ENCODE data around the gene ACAT2. TPM values are rescaled to one million over a fixed set of nuclear protein-coding genes. Genes with fewer than 3 reads are reported as not detected.
"Not testable (repeated sequence)": the region's sequence is repeated elsewhere in the genome, so short reads cannot be mapped to it uniquely, and the experiment has no call there.

ACAT2 gene
- total RNA-seq, 1 experiment from 2014 or later = 108 TPM

DNA sequence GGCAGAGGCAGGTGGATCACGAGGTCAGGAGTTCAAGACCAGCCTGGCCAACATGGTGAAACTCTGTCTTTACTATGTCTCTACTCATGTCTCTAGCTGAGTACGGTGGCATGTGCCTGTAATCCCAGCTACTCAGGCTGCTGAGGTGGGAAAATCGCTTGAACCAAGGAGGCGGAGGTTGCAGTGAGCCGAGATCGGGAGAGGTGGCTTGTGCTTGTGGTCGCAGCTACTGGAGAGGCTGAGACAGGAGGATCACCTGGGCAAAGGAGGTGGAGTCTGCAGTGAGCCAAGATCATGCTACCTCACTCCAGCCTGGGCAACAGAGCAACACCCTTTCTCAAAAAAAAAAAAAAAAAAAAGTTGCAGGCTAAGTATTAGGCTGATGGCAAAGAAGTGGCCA, 42.6 kb upstream of the ACAT2 start:
- TF ChIP-seq, protein P1, sequence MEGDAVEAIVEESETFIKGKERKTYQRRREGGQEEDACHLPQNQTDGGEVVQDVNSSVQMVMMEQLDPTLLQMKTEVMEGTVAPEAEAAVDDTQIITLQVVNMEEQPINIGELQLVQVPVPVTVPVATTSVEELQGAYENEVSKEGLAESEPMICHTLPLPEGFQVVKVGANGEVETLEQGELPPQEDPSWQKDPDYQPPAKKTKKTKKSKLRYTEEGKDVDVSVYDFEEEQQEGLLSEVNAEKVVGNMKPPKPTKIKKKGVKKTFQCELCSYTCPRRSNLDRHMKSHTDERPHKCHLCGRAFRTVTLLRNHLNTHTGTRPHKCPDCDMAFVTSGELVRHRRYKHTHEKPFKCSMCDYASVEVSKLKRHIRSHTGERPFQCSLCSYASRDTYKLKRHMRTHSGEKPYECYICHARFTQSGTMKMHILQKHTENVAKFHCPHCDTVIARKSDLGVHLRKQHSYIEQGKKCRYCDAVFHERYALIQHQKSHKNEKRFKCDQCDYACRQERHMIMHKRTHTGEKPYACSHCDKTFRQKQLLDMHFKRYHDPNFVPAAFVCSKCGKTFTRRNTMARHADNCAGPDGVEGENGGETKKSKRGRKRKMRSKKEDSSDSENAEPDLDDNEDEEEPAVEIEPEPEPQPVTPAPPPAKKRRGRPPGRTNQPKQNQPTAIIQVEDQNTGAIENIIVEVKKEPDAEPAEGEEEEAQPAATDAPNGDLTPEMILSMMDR (IDR thresholded peaks at IDR 0.05; ENCODE audit: unreplicated experiment) = no peak
- Mint-ChIP-seq H3K9me3 (ENCODE audit: low read depth, unreplicated experiment) (peaks cover 3% of the 10 kb centered on the region), H3K27ac (ENCODE audit: unreplicated experiment) (no peak overlapping the region), H3K4me3 (ENCODE audit: low read depth, unreplicated experiment) (no peak overlapping the region), H3K36me3 (ENCODE audit: insufficient read depth, unreplicated experiment) (peaks cover 11% of the 10 kb centered on the region), H3K27me3 (ENCODE audit: unreplicated experiment) (no peaks in the 10 kb centered on the region), H3K4me1 (ENCODE audit: low read depth, unreplicated experiment) (no peaks in the 10 kb centered on the region)
- no peak for DNase-seq
- intact Hi-C loops (cut with micrococcal nuclease; ENCODE audit: unreplicated experiment) = no loop called here
- CTCF ChIA-PET = interaction anchor here (0.7 kb wide), 1 partner anchor 11 kb away, joined by 6 read pairs; no protein-coding TSS in a partner anchor
- no TSS peak for BruUV-seq (replicated peaks)

DNA sequence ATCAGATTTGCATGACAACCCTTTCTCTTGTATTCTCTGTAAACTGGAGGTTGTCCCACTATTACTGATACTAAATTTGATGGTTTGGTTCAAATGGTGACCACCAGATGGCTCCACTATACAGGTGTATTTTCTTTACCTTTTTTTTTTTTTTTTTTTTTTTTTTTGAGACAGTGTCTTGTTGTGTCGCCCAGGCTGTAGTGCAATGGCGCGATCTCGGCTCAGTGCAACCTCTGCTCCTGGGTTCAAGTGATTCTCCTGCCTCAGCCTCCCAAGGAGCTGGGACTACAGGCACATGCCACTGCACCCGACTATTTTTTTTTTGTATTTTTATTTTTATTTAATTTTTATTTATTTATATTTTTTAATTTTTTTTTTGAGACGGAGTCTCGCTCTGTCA, 41.1 kb upstream of the ACAT2 start:
- peaks cover 3% of the 10 kb centered on the region for H3K9me3 Mint-ChIP-seq (ENCODE audit: low read depth, unreplicated experiment)
- TF ChIP-seq, protein P1 (IDR thresholded peaks at IDR 0.05; ENCODE audit: unreplicated experiment) = no peak
- peak; percentile 49 for DNase-seq
- intact Hi-C loops (cut with micrococcal nuclease; ENCODE audit: unreplicated experiment) = no loop called here
- BruUV-seq (replicated peaks) = no TSS peak
- no peaks in the 10 kb centered on the region for H3K27me3 Mint-ChIP-seq (ENCODE audit: unreplicated experiment)
- no peaks in the 10 kb centered on the region for H3K4me1 Mint-ChIP-seq (ENCODE audit: low read depth, unreplicated experiment)
- H3K4me3 Mint-ChIP-seq (ENCODE audit: low read depth, unreplicated experiment) = no peak overlapping the region
- CTCF ChIA-PET = no interaction called here
- peaks cover 17% of the 10 kb centered on the region for H3K36me3 Mint-ChIP-seq (ENCODE audit: insufficient read depth, unreplicated experiment)
- H3K27ac Mint-ChIP-seq (ENCODE audit: unreplicated experiment) = no peak overlapping the region

DNA sequence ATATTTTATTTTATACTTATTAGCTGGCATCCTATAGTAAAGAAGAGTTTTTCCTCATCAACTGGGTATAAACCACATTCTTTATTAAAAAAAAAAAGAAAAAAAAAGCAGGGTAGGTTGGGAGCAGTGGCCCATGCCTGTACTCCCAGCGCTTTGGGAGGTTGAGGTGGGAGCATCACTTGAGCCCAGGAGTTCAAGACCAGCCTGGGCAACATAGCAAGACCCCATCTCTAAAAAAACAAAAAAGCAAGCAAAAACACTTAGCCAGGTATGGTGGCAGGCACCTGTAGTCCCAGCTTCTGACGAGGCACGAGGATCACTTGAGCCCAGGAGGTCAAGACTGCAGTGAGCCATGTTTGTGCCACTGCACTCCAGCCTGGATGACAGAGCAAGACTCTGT, 39.9 kb upstream of the ACAT2 start:
- H3K4me3 Mint-ChIP-seq (ENCODE audit: low read depth, unreplicated experiment); CTCF ChIA-PET; intact Hi-C loops (cut with micrococcal nuclease; ENCODE audit: unreplicated experiment); BruUV-seq (replicated peaks); H3K4me1 Mint-ChIP-seq (ENCODE audit: low read depth, unreplicated experiment); H3K27ac Mint-ChIP-seq (ENCODE audit: unreplicated experiment); H3K27me3 Mint-ChIP-seq (ENCODE audit: unreplicated experiment); H3K9me3 Mint-ChIP-seq (ENCODE audit: low read depth, unreplicated experiment); DNase-seq: not testable (repeated sequence)
- H3K36me3 Mint-ChIP-seq (ENCODE audit: insufficient read depth, unreplicated experiment) = peaks cover 30% of the 10 kb centered on the region

DNA sequence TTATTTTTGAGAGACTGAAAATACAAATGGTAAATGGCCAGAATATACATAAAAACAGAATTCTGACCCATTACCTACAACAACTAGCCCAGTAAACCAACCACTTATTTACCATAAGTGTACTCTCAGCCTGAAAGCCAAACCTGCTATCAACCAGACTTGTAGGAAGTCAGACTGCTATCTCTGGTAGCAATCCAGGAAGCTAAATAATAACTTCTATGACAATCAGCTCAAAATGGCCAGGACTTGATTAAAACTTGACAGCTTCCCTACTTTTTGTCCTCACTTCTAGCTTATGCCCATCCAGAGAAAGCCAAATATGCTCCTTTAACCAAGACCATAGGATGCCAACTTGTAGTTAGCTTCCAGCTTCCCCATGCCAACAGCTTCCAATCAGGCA, 39.2 kb upstream of the ACAT2 start:
- H3K36me3 Mint-ChIP-seq (ENCODE audit: insufficient read depth, unreplicated experiment) = peaks cover 35% of the 10 kb centered on the region
- CTCF ChIA-PET = no interaction called here
- TF ChIP-seq, protein P1 (IDR thresholded peaks at IDR 0.05; ENCODE audit: unreplicated experiment) = no peak
- no TSS peak for BruUV-seq (replicated peaks)
- no peak overlapping the region for H3K27ac Mint-ChIP-seq (ENCODE audit: unreplicated experiment)
- intact Hi-C loops (cut with micrococcal nuclease; ENCODE audit: unreplicated experiment) = no loop called here
- no peaks in the 10 kb centered on the region for H3K27me3 Mint-ChIP-seq (ENCODE audit: unreplicated experiment)
- H3K4me3 Mint-ChIP-seq (ENCODE audit: low read depth, unreplicated experiment) = no peak overlapping the region
- DNase-seq = no peak
- no peaks in the 10 kb centered on the region for H3K4me1 Mint-ChIP-seq (ENCODE audit: low read depth, unreplicated experiment)
- H3K9me3 Mint-ChIP-seq (ENCODE audit: low read depth, unreplicated experiment) = peaks cover 3% of the 10 kb centered on the region

DNA sequence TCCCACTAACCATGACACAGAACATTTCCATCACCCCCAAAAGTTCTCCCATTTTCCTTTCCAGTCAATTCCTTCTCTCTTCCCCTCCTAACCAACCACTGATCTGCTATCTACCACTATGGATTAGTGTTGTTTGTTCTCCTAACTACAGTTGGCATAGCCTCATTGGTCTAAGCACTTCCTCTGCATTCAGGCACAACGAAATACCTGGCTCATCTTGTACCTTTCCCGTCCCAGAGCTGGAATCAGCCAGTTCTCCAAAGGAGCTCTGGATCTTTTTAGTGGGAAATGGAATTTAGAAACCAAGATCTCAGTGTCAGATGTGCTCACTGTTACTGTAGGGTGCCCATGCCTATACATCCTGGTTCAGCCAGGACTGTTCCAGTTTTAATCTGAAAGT, 38.6 kb upstream of the ACAT2 start:
- CTCF ChIA-PET = no interaction called here
- H3K27me3 Mint-ChIP-seq (ENCODE audit: unreplicated experiment) = no peaks in the 10 kb centered on the region
- BruUV-seq (replicated peaks) = no TSS peak

More for the DNA sequence above, 38.6 kb upstream of the ACAT2 start:
- intact Hi-C loops (cut with micrococcal nuclease; ENCODE audit: unreplicated experiment) = no loop called here
- Mint-ChIP-seq H3K4me1 (ENCODE audit: low read depth, unreplicated experiment) (no peaks in the 10 kb centered on the region), H3K36me3 (ENCODE audit: insufficient read depth, unreplicated experiment) (peaks cover 41% of the 10 kb centered on the region), H3K4me3 (ENCODE audit: low read depth, unreplicated experiment) (no peak overlapping the region), H3K27ac (ENCODE audit: unreplicated experiment) (no peak overlapping the region), H3K9me3 (ENCODE audit: low read depth, unreplicated experiment) (peaks cover 3% of the 10 kb centered on the region)
- TF ChIP-seq, protein P1 (IDR thresholded peaks at IDR 0.05; ENCODE audit: unreplicated experiment) = no peak
- DNase-seq = no peak

Measured in Calu3 (cell line).